Neural cell (in vitro differentiated cells): Measurements from ENCODE around the gene DISP2. TPM values are rescaled to one million over a fixed set of nuclear protein-coding genes. Genes with fewer than 3 reads are reported as not detected.

Source experiments
- H2AFZ ChIP-seq: fragments of 200-600, 300-800 bp; sonication (generic), shearing (Covaris generic); 2 replicates; pipeline ENCODE4 v1.6.0; 2014; ENCODE audit warnings: low read depth, mild to moderate bottlenecking, antibody characterized with exemption, low read length, moderate library complexity
- H3F3A ChIP-seq: fragments of 200-600 bp; shearing (Covaris generic); 2 replicates; pipeline ENCODE4 v1.6.1; 2016; ENCODE audit warnings: mild to moderate bottlenecking, moderate library complexity, mixed read lengths, antibody characterized with exemption, low read length; ENCODE audit not compliant: insufficient read depth, poor library complexity, severe bottlenecking
- H3K27ac ChIP-seq: fragments of 200-600, 300-800 bp; sonication (generic), shearing (Covaris generic); 2 replicates; pipeline ENCODE4 v1.5.1; 2014; ENCODE audit warnings: mild to moderate bottlenecking, low read length, moderate library complexity
- H3K27me3 ChIP-seq: fragments of 300-800, 200-600 bp; sonication (generic), shearing (Covaris generic); 2 replicates; pipeline ENCODE4 v1.6.0; 2014; ENCODE audit warnings: mild to moderate bottlenecking, low read depth, low read length, moderate library complexity; ENCODE audit not compliant: insufficient read depth
- H3K36me3 ChIP-seq: fragments of 300-800, 200-600 bp; sonication (generic), shearing (Covaris generic); 2 replicates; pipeline ENCODE4 v1.5.1; 2014; ENCODE audit warnings: mild to moderate bottlenecking, antibody characterized with exemption, low read length, moderate library complexity; ENCODE audit not compliant: insufficient read depth
- H3K4me2 ChIP-seq: fragments of 300-800, 200-600 bp; sonication (generic), shearing (Covaris generic); 2 replicates; pipeline ENCODE4 v1.6.0; 2014; ENCODE audit warnings: mild to moderate bottlenecking, low read length
- H3K4me3 ChIP-seq: fragments of 300-800, 200-600 bp; sonication (generic), shearing (Covaris generic); 2 replicates; pipeline ENCODE4 v1.5.1; 2014; ENCODE audit warnings: mild to moderate bottlenecking, low read length, moderate library complexity
- H3K79me2 ChIP-seq: fragments of 200-600 bp; shearing (Covaris generic); replicated peaks from 2 replicates; pipeline ENCODE4 v1.6.0; 2014; ENCODE audit warnings: mild to moderate bottlenecking, low read length, moderate library complexity; ENCODE audit not compliant: insufficient read depth
- H3K9ac ChIP-seq: fragments of 300-800, 200-600 bp; sonication (generic), shearing (Covaris generic); 2 replicates; pipeline ENCODE4 v1.6.1; 2016; ENCODE audit warnings: mild to moderate bottlenecking, low read length, mixed read lengths
- H3K9me2 ChIP-seq: fragments of 200-600 bp; shearing (Covaris generic); 2 replicates; pipeline ENCODE4 v1.6.1; 2016; ENCODE audit warnings: mild to moderate bottlenecking, low read length, mixed read lengths; ENCODE audit not compliant: insufficient read depth
- H3K9me3 ChIP-seq: fragments of 200-600, 300-800 bp; sonication (generic), shearing (Covaris generic); 2 replicates; pipeline ENCODE4 v1.6.1; 2016; ENCODE audit warnings: mild to moderate bottlenecking, mixed run types, low read length, moderate library complexity, mixed read lengths
- H4K20me1 ChIP-seq: fragments of 200-600 bp; shearing (Covaris generic); 2 replicates; pipeline ENCODE4 v1.6.1; 2016; ENCODE audit warnings: mild to moderate bottlenecking, mixed run types; ENCODE audit not compliant: insufficient read depth
- EP300 ChIP-seq: fragments of 450-650 bp; conservative IDR thresholded peaks from 2 replicates; pipeline ENCODE4 v1.6.1; 2014; ENCODE audit warnings: antibody characterized with exemption, mild to moderate bottlenecking, moderate library complexity; ENCODE audit not compliant: poor library complexity, severe bottlenecking
- EZH2 ChIP-seq: fragments of 200-600, 300-800 bp; shearing (Covaris generic), sonication (generic); IDR thresholded peaks from 2 replicates; pipeline ENCODE4 v1.6.1; 2014; ENCODE audit warnings: antibody characterized with exemption, low read length, borderline replicate concordance, mild to moderate bottlenecking; ENCODE audit not compliant: insufficient read depth, poor library complexity, severe bottlenecking
- MXI1 ChIP-seq: fragments of 450-650 bp; conservative IDR thresholded peaks from 2 replicates; pipeline ENCODE4 v1.6.1; 2014; ENCODE audit warnings: antibody characterized with exemption, mild to moderate bottlenecking; ENCODE audit not compliant: poor library complexity, severe bottlenecking
- POLR2AphosphoS5 ChIP-seq: IDR thresholded peaks from 2 replicates; pipeline ENCODE4 v1.6.1; 2012
- RAD21 ChIP-seq: fragments of 450-650 bp; conservative IDR thresholded peaks from 2 replicates; pipeline ENCODE4 v1.6.1; 2014; ENCODE audit warnings: antibody characterized with exemption, mild to moderate bottlenecking, moderate library complexity
- SMC3 ChIP-seq: fragments of 450-650 bp; conservative IDR thresholded peaks from 2 replicates; pipeline ENCODE4 v1.6.1; 2014; ENCODE audit warnings: antibody characterized with exemption, mild to moderate bottlenecking, moderate library complexity; ENCODE audit not compliant: poor library complexity
- TAF1 ChIP-seq: IDR thresholded peaks from 2 replicates; pipeline ENCODE4 v1.6.1; 2012; ENCODE audit warnings: low read depth
- polyA plus RNA-seq: library from polyadenylated mRNA; depleted of rRNA; stranded (reverse); fragments of >200 nt; gene quantifications from 2 replicates; pipeline ENCODE4 v1.2.3, GENCODE V29; 2014
- TF ChIP-seq, protein P1 (sequence below): fragments of 450-650 bp; IDR thresholded peaks from 2 replicates; pipeline ENCODE4 v1.5.1; 2014; ENCODE audit warnings: antibody characterized with exemption, mild to moderate bottlenecking, moderate library complexity; ENCODE audit not compliant: poor library complexity, severe bottlenecking
- TF ChIP-seq, protein P2 (sequence below): IDR thresholded peaks from 2 replicates; pipeline ENCODE4 v1.6.1; 2012; ENCODE audit warnings: borderline replicate concordance

Gene DISP2
- polyA plus RNA-seq, 1 donor from 2014 or later: 26.0 TPM

DNA sequence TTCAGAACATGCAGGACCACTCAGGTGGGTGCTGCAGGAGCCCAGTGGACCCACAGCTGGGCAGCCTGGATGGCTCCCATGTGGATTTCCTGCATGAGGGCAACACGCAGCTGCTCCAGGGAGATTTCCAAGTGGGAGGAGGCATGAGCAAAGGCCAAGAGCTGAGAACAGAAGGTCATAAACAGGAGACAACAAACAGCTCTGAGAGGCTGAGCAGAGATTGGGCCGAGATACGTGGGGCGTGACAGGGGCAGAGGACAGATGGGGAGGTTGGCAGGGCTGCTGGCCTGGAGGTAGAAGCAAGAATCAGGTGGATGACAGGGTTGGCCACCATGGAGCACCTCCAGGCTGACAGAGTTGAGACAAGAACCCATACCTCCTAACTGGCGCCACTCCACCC, 4.3 kb upstream of the DISP2 start:
- no peaks in the 10 kb centered on the region for H3K9me3 ChIP-seq

DNA sequence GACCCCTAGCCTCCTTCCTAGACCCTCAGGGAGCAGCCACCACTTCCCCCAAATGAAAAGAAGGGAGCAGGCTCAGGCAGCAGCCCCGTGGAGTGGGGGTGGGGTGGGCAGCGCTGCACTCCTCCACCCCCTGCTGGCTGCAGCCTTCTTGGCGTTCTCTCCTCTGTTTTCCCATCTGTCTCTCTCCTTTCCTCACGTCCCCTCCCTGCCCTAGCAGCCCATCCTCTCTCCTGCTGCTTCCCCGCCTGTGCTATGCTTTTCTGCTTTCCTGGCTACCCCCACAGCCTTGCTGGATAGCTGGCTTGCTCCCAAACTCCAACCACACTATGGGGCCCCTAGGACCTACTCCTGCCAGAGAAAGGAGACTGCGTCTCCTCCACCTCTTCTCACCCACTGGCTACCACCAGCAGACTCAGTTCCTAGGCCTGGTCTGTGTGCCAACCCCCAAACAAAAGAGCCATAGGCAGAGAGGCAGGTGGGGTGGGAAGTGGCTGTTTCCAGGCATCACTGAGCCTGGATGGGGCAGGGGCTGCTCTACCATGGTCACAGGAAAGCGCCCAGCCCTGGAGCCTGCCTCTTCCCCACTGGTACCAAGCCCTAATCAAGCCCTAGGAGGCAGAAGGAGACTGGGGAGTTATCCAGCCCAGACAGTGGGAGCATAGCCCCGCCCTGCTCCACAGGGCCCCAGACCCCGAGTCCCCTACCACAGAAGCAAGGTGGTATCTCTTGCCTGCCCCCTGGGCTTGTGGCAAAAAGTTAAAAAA, 3.4 kb upstream of the DISP2 start:
- peaks cover 5% of the 10 kb centered on the region for H3K27me3 ChIP-seq
- no peak overlapping the region for H2AFZ ChIP-seq
- H3K36me3 ChIP-seq: no peaks in the 10 kb centered on the region
- no peaks in the 10 kb centered on the region for H3F3A ChIP-seq
- no peak overlapping the region for H3K4me2 ChIP-seq
- H3K4me3 ChIP-seq: no peak overlapping the region
- no peak overlapping the region for H3K27ac ChIP-seq
- H4K20me1 ChIP-seq: no peaks in the 10 kb centered on the region
- H3K9me2 ChIP-seq: no peaks in the 10 kb centered on the region
- no peak for TF ChIP-seq TAF1
- TF ChIP-seq RAD21: peak; percentile 30
- TF ChIP-seq, protein P1, sequence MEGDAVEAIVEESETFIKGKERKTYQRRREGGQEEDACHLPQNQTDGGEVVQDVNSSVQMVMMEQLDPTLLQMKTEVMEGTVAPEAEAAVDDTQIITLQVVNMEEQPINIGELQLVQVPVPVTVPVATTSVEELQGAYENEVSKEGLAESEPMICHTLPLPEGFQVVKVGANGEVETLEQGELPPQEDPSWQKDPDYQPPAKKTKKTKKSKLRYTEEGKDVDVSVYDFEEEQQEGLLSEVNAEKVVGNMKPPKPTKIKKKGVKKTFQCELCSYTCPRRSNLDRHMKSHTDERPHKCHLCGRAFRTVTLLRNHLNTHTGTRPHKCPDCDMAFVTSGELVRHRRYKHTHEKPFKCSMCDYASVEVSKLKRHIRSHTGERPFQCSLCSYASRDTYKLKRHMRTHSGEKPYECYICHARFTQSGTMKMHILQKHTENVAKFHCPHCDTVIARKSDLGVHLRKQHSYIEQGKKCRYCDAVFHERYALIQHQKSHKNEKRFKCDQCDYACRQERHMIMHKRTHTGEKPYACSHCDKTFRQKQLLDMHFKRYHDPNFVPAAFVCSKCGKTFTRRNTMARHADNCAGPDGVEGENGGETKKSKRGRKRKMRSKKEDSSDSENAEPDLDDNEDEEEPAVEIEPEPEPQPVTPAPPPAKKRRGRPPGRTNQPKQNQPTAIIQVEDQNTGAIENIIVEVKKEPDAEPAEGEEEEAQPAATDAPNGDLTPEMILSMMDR: peak; percentile 43
- TF ChIP-seq EZH2: no peak
- peak; percentile 47 for TF ChIP-seq SMC3
- no peak overlapping the region for H3K9ac ChIP-seq
- H3K9me3 ChIP-seq: no peaks in the 10 kb centered on the region
- H3K79me2 ChIP-seq: peaks cover 3% of the 10 kb centered on the region

More for the DNA sequence above, 4.3 kb upstream of the DISP2 start:
- H3F3A ChIP-seq: no peaks in the 10 kb centered on the region
- TF ChIP-seq MXI1 (no peak), POLR2AphosphoS5 (no peak), EZH2 (no peak), SMC3 (no peak), RAD21 (no peak), TAF1 (no peak), EP300 (no peak)
- TF ChIP-seq, protein P1: no peak
- TF ChIP-seq, protein P2, sequence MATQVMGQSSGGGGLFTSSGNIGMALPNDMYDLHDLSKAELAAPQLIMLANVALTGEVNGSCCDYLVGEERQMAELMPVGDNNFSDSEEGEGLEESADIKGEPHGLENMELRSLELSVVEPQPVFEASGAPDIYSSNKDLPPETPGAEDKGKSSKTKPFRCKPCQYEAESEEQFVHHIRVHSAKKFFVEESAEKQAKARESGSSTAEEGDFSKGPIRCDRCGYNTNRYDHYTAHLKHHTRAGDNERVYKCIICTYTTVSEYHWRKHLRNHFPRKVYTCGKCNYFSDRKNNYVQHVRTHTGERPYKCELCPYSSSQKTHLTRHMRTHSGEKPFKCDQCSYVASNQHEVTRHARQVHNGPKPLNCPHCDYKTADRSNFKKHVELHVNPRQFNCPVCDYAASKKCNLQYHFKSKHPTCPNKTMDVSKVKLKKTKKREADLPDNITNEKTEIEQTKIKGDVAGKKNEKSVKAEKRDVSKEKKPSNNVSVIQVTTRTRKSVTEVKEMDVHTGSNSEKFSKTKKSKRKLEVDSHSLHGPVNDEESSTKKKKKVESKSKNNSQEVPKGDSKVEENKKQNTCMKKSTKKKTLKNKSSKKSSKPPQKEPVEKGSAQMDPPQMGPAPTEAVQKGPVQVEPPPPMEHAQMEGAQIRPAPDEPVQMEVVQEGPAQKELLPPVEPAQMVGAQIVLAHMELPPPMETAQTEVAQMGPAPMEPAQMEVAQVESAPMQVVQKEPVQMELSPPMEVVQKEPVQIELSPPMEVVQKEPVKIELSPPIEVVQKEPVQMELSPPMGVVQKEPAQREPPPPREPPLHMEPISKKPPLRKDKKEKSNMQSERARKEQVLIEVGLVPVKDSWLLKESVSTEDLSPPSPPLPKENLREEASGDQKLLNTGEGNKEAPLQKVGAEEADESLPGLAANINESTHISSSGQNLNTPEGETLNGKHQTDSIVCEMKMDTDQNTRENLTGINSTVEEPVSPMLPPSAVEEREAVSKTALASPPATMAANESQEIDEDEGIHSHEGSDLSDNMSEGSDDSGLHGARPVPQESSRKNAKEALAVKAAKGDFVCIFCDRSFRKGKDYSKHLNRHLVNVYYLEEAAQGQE: no peak
- no peaks in the 10 kb centered on the region for H3K9me2 ChIP-seq
- H3K4me3 ChIP-seq: no peak overlapping the region
- no peaks in the 10 kb centered on the region for H4K20me1 ChIP-seq
- H3K27ac ChIP-seq: no peak overlapping the region
- H3K79me2 ChIP-seq: no peaks in the 10 kb centered on the region
- H3K9ac ChIP-seq: no peak overlapping the region
- no peak overlapping the region for H2AFZ ChIP-seq
- no peaks in the 10 kb centered on the region for H3K36me3 ChIP-seq
- no peak overlapping the region for H3K4me2 ChIP-seq
- H3K27me3 ChIP-seq: no peaks in the 10 kb centered on the region
